ENCODE measurements around the gene RANBP17.

Gene RANBP17

DNA sequence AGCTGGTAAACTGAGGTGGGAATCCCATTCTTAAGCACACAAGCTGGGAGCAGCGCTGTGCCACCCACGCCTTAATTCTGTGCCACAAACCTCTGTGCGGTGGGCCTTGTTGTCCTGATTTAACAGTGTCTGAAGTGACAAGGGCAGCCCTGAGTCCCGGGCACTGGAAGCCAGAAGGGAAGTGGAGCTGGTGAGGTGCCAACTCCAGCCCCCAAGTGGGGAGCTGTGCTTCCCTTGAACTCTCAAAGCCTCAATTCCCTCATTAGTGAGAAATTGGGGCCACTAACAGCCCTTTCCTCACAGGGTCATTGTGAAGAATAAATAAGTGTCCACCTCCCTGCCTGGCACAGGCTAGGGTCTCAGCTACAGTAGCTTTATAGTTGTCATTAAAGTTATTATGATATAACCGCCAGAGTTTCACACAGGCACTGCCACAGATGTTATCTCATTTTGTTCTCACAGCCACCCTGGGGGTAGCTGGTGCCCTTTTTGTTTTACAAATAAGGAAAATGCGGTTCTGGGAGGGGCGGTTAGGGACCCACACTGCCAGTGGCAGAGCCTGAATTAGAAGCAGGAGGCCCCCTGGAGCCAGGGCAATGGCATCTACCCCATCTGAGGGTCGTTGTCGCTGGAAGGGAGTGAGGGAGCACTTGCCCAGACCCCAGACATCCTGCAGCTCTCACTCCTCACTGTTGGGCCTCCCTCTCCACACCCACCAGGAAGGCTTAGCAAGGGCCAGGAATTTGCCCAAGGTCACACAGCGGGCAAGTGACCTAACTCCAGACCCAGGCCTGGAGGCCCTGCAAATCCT lies 445.2 kb downstream of the RANBP17 start:
- DNase-seq: no peak

DNA sequence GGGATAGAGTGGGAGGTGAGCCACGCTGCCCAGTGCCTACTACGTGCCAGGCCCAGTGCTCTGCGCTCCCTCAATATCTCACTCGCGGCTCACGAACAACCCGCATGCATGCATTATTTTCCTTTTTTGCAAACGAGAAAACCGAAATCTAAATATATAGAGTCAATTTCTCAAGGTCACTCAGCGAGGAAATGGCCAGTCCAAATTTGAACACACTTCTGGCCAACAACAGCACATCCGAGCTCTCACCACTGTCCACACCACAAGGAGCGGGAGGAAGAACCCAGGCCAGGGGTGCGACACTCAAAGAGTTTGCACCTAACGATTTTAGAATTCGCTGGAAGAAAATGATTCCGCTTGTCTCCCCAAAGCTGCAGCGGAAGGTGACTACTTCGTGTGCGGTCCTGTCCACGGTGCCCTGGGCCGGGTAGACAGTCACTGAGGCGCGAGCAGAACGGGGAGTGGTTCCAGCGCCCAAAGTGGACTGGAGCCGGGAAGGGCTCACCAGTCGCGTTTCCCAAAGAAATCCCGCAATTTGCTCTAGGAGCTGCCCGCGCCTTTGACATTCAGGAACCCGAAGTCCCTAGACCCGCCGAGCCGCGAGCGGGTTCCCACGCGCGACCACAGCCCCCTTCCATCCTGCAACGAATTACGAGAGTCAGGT lies 446.1 kb downstream of the RANBP17 start:
- no peak for DNase-seq

DNA sequence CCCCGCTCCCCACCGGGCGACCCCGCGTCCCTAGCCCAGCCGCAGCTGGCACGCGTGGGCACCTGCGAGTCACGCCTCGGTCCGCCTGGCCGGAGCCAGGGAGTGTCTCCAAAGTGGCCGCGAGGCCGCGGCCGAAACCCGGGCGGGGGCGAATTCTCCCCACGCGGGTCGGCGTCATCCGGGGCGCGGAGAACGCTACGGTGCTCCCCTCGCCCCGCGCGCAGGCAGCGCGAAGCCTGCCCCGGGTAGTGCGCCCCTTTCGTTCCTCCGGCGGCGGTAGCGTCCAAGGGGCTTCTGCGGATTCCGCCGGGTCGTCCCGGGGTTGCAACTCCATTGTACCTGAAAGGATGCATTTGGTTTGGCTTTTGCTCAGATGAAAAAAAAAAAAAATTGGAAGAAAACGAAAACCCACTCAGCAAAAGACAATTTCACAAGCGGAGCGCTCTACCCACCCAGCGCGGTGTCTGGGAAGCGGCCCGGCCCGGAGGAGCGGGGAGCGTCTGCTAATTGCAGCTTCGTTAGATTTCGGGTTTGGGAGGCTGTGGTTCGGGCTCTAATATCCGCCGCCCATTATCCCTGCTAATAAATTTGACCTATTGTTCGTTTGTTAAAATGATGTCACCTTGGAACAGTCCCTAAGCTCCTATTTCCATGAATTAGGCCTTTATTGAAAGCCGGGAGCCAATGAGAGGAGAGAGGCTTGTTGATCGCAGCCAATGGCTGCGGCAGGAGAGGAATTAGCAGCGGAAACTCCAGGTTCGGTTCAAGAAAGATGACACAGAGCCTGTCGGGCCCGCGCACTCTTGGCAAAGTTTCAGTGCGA lies 446.8 kb downstream of the RANBP17 start, which contains the start of gene TLX3:
Gene TLX3 (plus strand): TSS at position 796 of the 823 bp plus-strand sequence. CDS start 118 bp downstream, outside the sequence.
- peak; percentile 58 for DNase-seq

DNA sequence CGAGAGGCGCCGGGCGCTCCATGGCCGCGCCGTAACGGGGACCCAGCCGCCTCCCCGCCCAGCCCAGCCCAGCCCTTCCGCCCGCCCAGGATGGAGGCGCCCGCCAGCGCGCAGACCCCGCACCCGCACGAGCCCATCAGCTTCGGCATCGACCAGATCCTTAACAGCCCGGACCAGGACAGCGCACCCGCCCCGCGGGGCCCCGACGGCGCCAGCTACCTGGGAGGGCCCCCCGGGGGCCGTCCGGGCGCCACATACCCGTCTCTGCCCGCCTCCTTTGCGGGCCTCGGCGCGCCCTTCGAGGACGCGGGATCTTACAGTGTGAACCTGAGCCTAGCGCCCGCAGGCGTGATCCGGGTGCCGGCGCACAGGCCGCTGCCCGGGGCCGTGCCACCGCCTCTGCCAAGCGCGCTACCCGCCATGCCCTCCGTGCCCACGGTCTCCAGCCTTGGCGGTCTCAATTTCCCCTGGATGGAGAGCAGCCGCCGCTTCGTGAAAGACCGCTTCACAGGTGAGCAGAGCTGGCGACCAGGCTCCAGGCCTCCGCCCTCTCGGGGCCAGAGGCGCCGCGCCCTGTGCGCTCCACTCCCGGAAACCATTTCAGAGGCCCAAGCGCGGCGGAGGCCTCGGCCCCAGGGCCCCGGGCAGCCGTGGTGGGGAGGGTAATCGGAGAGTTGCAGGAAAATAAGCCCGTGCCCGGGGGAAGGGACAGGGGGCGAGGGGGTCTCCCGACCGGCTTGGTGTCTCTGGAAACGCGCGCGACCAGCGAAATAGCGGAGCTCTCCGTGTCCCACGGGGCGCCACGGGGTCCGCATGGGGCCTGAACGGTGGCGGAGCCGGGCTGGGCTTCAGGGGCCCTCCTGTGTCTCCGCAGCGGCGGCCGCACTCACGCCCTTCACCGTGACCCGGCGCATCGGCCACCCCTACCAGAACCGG lies 447.7 kb downstream of the RANBP17 start:
- DNase-seq: no peak

DNA sequence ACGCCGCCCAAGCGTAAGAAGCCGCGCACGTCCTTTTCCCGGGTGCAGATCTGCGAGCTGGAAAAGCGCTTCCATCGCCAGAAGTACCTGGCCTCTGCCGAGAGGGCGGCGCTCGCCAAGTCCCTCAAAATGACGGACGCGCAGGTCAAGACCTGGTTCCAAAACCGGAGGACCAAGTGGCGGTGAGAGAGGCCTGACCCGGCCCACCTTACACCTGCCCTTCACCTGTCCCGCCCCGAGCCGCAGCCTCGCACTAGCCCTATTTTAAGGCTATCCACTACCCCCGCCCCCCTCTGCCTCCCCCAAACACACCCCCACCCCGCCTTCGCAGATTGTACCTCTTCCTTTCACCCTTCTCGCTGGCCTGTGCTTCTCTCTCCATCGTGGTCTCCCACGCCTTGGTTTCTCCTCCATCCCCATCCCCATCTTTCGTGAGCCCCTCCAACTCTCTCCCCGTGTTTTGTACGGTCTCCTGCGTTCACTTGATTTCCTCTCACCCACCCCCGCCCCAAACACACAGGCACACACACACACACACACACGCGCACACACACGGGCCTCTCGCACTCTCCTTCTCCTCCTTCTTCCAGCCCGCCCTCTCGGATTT lies 448.5 kb downstream of the RANBP17 start:
- DNase-seq: no peak

DNA sequence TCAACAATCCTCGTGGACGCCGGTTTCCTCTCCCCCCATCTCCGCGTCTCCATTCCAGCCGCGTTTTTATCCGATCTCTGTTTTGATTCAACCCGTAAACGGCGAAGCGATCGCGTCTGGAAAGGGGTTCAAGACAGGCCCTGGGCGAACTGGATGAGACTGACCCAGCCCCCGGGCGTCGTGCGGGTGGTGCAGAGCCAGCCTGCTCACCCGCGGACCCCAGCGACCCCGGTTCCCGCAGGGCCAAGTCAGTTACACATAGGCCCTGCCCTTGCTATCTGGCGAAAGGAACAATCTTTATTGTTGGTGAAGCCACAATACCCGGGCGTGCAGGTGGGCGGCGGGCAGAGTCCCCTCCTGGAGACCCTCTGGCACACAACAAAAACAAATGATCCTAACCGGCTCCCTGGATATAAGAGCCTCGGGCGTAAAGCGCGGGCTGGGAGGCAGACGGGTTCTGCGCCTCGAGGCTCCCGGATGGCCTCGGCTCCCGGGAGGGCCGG lies 449.1 kb downstream of the RANBP17 start:
- DNase-seq: no peak

DNA sequence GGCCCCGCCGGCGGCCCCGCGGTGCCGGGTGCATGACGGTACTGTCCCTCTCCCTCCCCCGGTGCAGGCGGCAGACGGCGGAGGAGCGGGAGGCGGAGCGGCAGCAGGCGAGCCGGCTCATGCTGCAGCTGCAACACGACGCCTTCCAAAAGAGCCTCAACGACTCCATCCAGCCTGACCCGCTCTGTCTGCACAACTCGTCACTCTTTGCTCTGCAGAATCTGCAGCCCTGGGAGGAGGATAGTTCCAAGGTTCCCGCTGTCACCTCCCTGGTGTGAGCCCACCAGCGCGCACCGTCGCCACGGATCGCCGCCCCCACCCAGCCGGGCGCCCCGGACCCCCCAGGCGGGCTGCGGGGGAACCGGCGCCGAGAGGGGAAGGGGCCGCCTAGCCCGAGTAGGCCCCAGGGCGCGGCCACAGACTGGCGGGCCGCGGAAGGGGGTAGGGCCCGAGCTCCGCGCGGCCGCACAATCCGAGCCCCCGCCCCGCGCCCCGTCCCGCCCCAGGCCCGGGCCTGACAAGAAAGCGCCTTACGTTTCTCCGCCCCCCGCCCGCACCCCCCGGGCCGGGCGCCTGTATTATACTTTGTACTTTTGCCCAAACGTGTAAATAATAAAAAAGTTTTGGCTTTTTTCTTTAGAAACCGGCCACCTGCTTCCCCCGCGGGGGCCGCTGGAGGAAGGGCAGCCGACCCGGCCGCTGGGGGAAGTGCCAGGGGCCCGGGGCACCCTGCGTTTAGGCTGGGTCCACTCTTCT lies 449.7 kb downstream of the RANBP17 start:
- DNase-seq: no peak

DNA sequence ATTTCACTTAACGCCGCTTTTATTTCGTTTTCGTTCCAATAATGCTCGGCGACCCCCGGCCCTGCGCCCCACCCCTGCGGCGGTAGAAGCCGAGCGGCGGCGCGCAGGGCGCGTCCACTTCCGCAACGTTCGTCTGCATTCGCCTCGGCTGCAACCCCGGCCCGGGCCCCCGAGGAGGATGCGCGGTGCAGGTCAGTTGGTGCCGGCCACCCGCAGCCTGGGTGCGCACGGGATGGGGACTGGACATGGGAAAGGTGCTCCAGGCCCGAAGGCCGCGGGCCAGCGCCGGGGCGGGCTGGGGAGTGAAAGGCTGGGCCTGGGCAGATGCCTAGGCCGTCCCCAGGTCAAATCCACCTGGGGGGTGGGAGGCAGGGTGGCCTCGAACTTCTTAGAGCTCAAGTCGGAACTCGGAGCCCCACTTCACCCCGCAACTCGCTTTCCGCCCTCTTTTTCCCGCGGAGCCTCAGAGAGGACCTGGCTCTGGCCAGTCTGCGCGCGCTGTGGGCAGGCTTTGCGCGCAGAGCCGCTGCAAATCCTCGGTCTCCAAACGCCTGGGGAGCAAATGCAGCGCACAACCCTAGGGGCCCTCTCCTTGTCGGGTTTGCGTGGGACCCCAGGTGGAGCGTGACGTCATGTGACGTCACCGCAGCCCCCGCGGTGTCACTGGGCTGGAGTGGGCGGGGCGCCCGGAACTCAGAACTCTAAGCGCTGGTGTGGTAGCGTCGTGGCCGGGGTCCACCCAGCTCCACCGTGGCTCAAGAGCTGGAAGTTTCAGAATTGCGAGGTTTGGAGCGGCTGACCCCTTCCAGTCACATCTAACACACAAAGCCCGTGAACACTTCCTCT lies 450.5 kb downstream of the RANBP17 start:
- no peak for DNase-seq

DNA sequence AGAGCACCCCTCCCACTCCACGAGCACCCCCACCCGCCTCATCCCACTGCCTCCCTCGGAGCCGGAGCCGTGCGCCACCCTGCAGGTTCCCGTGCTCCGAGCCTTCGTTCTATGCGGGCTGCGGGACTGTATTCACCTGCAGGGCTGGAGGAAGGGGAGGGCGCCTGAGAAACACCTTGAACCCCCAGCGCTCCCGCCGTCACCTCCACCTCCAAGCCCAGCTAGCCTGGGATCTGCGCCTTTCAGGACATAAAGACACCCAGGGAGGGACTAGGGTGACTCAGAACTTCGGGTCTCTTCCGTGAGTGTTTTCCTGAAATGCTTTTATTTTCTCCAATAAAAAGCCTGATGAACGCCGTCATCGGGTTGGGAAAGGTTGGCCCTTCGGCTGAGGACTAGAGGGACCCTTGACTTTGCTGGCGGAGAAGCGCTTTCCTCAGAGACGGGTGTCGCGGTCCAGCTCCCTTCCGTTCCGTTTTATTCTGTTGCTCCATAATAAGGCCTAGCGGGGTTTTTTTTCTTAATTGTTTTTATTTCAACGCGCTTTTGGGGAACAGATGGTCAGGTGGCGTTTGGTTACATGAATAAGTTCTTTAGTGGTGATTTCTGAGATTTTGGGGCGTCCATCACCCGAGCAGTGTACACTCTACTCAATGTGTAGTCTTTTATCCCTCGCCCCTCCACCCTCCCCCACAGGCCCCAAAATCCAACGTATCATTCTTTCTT lies 451.8 kb downstream of the RANBP17 start:
- DNase-seq: no peak

DNA sequence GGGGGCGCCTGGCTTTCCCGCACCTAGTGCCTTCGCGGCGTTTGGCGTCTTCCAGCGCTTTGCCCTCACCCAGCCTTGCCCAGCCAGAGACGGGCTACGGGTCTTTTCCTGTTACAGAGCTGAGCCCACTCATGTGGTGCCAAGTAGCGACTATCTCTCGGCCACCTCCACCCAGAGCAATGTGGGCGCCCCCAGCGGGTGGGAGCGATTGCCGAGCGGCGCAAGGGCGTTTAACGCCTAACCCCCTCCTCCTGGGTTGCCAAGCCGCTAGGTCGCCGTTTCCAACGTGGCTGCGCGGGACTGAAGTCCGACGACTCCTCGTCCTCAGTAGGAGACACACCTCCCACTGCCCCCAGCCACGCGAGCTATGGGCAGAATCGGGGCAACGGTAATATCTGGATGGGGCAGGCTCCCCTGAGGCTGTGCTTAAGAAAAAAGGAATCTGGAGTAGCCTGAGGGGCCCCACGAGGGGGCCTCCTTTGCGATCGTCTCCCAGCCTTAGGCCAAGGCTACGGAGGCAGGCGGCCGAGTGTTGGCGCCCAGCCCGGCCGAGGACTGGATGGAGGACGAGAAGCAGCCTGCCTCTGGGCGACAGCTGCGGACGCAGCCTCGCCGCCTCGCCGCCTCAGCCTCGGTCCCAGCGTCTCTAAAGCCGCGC lies 453.0 kb downstream of the RANBP17 start:
- DNase-seq: no peak

DNA sequence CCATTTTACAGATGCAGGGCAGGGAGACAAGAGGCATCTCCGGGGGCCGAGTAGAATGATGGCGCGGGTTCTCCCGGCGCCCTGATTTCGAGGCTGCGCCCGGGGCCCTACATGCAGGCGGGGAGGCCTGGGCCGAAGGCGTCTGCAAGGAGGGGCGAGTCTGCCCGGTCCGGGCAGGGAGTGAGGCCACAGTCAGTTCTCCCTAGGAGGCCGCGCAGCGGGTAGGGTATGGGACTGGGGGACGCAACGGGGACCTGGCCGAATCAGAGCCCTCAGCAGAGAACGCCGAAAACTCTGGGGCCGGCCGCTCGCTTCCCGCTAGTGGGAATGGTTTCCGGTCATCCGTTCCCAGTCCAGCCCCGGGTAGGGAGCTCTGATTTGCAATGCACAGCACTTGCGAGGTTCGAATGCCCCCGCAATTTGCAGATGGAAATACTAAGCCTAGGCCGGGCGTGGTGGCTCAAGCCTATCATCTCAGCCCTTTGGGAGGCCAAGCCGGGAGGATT lies 453.6 kb downstream of the RANBP17 start:
- DNase-seq: no peak

DNA sequence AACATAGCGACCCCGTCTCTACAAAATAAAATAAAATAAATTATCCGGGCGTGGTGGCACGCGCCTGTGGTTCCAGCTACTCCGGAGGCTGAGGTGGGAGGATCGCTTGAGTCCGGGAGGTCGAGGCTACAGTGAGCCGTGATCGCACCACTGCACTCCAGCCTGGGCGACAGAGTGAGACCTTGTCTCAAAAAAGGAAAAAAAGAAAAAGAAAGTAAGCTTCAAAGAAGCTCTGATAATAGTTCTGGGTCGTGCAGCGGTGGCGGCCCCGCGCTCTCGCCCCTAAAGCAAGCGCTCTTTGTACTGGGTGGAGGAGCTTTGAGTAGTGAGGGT lies 454.1 kb downstream of the RANBP17 start:
- DNase-seq: no peak

DNA sequence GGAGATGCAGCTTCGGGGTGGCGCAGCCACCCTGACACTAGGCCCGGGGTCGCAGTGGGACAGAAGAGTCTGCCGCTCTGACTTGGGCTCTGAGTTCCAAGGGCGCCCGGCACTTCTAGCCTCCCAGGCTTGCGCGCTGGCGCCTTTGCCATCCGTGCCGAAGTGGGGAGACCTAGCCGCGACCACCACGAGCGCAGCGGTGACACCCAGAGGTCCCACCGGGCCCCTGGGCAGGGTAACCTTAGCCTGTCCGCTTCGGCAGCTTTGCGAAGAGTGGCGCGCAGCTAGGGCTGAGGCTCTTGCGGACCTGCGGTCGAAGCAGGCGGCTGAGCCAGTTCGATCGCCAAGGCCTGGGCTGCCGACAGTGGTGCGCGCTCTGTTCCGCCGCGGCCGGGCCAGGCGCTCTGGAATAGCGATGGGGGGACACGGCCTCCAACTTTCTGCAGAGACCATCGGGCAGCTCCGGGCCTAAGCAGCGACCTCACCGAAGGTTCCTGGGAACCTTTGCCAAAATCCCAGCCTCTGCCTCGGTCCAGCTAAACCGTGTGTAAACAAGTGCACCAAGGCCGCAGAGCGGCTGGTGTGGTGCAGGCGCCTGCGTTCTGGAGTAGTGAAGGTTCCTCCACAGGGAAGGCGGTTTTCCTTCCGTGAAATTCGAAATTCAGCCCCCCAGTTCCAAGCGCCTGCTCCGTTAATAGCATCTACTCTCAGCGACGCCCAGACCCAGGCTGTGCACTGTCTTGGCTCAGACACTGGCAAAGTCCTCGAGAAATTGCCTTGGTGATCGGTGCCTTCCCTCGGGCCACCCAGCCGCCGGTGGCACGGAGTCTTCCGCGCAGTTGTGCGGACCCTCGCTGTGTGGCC lies 454.7 kb downstream of the RANBP17 start:
- no peak for DNase-seq

DNA sequence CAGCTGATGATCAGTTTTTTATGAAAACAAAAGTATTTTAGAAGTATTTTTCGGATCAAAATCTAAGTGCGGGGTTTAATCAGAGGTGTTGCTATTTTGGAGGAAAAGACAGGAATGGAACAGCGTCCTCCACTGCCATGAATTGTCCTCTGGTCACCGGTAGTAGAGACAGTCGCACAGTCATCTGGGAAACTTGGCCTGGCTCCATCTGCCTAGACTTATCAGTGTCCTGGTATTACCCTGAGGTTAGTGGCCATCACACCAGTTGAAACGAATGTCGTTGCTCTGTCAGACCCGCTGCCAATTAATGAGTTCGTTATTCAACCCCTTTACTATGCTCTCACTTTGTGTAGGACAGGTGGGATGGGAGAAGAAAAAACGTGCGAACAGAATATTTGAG lies 455.4 kb downstream of the RANBP17 start:
- DNase-seq: no peak

DNA sequence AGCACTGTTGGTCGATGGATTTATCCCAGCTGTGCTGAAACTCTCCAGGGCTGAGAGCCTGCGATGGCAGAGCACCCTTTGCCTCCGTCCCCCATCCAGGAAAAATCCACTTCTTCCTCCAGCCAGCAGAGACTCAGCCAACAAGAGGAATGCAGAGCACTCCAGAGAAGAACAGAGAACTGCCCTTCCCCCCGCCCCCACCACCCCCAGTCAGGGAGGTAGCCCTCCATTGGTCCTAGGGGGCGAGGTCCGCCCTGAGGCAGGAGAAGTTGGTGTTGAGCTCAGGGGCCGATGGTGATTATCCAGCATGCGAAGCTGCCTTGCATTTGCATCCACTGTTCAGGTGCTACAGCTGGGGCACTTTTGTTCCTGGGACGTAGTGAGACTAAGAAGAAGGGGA lies 456.2 kb downstream of the RANBP17 start:
- DNase-seq: no peak

DNA sequence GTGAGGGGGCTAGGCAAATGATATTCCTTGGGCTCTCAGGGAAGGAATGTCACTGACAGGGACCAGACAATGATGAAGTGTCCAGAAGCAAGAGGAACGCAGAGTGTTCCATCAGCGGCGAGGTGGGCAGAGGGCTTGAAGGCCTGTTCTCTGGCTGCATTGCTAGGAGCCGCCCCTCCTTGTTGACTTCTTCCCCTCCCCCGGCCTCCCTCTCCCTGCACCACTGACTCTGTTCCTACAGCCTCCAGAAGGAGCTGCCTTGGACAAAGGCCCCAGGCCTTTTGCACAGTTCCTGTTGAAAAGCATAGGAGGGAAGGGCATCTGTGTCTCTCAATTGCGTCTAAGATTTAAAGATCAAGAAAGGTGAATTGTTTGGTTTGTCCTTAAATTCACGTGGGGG lies 459.6 kb downstream of the RANBP17 start:
- no peak for DNase-seq

DNA sequence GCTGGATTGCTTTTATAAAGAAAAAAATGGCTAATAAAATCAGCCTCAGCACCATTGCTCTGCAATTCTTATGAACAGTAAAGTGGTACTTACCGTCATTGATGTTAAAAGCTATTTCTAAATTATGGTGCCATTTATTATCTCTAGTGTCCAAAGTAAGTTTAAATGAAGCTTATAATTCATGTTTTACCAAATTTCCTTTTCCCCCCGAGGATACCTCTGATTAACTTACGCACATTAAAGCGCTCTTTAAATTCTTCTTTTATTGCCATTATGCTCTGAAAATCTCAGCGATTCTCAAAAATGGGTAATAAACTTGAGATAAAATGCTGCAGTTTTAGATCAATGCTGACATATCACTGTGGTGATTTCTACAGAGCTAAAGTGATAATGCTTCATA lies 460.7 kb downstream of the RANBP17 start:
- DNase-seq: no peak

DNA sequence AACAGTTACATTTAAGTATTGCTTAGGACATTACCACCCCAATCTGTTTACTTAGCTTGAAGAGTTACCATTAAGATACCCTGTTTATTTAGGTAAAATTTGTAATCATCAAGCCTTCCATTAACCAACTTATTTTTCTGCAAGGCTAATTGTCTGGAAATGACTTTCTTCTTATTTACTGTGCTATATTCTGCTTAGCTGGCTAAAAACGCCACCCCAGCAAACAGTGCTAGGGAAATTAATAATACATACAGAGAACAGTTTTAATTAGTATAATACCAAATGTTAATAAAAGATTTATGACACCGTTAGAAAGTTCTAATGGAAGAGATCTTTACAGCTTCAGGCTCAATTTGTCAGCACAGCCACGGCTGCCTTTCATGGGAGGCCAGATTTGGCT lies 461.2 kb downstream of the RANBP17 start:
- DNase-seq: no peak

Measured in EL (cell line).